GM12872 (cell line): Measurements from ENCODE around the gene GHDC.
A peak's percentile ranks its signal among the peaks of the same experiment; 100 is the strongest.

Experiments
- TF ChIP-seq, protein P1 (sequence below): IDR thresholded peaks from 3 replicates; pipeline ENCODE4 v1.5.1; 2011; ENCODE audit warnings: low read depth, mild to moderate bottlenecking, low read length, moderate library complexity; ENCODE audit not compliant: insufficient read depth

GHDC gene

DNA sequence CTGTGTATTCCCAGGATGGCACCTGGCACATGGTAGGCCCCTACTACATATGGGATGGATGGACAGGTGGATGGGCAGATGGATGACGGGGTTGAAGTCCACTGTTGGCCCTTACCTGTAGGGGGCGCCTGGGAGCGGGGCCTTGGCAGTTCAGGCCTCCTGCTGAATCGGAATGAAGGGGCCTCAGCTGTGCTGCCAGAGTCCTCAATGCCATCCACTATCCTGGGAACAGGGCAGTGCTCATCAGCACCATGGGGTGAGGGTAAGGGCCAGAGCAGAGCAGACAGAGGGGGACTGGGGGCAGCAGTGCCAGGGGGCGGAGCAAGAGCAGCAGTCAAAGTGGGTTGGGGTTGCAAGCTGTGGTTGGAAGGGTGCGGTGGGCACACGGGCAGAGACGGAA lies 31.2 kb downstream of the GHDC start:
- TF ChIP-seq, protein P1, sequence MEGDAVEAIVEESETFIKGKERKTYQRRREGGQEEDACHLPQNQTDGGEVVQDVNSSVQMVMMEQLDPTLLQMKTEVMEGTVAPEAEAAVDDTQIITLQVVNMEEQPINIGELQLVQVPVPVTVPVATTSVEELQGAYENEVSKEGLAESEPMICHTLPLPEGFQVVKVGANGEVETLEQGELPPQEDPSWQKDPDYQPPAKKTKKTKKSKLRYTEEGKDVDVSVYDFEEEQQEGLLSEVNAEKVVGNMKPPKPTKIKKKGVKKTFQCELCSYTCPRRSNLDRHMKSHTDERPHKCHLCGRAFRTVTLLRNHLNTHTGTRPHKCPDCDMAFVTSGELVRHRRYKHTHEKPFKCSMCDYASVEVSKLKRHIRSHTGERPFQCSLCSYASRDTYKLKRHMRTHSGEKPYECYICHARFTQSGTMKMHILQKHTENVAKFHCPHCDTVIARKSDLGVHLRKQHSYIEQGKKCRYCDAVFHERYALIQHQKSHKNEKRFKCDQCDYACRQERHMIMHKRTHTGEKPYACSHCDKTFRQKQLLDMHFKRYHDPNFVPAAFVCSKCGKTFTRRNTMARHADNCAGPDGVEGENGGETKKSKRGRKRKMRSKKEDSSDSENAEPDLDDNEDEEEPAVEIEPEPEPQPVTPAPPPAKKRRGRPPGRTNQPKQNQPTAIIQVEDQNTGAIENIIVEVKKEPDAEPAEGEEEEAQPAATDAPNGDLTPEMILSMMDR = peak; percentile 81

DNA sequence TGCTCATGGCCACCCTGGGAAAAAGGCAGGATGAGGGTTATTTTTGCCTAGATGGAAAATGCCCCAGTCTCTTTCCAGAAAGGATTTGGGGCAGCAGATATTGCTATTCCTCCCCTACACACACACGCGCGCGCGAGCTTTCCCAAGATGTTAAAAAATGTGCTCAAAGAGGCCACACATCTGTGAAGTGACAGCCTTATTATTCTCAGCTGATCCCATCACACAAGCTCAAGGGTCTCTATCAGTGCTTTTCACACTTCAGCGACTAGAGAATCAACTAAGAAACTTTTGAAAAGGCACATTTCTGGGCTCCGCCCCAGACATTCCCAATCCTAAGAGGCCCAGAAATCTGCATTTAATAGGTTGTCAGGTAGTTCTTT lies 33.8 kb downstream of the GHDC start:
- TF ChIP-seq, protein P1 = no peak

DNA sequence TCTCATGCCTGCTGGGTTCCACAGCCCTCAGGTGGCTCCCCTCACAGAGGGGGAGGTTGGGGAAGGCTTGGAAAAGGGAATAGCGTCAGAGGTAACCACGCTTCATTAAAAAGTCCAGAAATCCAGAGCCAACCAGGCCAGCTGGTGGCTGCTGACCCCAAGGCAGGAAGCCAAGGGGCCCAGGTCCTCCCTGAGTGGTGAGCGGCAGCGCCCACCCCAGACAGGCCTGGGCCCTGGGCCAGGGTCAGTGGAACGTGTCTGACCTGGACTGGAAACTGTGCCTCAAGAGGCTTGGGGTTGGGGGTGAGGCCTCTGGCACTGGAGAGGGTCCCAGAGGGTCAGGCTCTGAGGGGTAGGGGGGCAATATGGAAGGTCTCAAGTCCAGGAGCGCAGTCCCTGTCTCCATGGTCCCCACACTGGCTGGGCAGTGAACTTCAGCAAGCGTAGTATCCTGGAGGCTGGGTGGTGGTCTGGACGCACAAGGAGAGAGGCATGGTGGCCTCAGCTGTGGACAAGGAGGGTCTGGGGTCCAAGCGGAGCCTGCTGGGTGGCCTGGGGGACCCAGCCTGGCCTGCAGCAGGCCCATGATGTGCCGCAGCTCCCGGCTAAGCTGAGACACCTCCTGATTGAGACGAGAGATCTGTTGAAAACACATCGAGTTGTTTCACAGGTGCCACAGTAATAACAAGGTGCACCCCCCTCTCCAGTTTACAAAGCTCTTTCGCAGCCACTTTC lies 34.3 kb downstream of the GHDC start:
- TF ChIP-seq, protein P1 = no peak

DNA sequence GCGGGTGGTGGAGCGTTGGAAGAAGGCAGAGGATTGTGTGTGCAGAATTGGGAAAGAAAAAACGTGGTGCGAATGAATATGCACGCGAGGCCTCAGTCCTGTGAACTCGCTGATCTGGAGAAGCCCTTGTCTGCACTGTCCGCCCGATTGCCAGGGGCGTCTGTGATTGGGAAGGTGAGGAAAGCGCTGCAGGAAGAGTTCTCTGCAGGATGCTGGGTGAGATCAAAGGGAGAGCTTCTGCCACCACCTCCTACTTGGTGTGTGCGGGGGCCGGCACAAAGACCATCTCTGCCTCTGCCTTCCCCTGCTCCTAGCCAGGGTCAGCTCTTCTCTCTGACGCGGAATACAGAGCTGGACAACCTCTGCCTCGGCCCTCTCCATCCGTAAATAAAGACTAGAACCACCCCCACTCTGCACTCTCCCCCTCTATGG lies 38.7 kb downstream of the GHDC start:
- TF ChIP-seq, protein P1 = no peak

DNA sequence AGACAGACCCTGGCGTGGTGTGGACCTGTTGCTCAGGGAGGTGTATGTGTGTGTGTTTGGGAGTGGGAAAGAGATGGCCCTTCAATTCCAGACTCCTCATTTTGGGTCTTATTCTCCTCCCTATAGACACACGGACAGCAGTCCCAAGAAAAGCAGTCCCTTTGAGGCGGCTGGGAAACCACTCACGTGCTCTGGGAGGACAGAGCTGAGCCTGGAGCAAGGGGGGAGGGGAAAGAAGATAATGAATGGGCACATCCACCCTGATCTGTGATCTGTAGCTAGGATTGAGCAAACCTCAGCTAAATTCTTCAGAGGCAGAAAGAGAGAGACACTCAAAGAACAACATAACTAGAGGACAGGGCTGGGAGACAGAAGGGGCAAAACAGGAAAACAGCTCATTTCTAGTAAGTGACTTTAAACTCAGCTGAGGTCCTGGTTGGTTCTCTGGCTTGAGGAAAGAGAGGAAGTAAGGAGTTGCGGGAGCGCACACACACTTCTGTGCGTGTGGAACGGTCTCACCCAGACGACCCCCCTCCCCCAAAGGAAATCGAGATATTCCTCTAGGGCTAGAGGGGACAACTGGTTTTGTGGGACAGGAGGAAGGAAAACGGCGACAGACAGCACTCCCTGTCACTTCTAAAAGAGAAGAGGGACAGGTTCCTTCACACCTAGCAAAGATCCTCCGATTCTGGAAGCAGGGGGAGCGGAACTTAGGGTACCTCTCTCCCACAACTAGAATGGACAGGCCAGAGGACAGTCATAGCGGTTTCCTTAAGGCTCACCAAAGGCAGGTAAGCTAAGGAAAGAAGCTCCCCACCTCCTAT lies 40.2 kb downstream of the GHDC start:
- TF ChIP-seq, protein P1 = no peak

DNA sequence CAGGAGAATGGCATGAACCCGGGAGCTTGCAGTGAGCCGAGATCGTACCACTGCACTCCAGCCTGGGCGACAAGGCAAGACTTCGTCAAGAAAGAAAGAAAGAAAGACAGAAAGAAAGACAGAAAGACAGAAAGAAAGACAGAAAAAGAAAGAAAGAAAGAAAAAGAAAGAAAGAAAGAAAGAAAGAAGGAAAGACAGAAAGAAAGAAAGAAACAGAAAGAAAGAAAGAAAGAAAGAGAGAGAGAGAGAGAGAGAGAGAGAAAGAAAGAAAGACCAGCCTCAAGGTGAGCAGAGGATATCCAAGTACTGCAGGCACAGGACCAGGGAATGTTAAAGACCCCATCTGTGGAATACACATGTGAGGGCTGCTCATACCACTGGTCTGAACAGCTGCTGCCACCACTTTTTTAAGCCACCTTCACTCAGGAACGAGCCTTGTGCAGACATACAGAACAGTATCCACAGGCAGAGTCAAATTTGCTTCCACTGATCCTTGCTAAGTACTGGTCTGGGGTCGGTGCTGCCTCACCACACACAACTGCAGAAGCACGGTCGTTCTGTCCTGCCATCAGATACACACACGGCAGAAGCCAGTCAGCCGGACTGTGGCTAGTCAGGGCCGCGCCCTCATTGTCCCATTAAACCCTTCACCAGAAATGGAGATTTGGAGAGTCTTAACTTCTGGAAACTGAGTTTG lies 47.2 kb downstream of the GHDC start:
- TF ChIP-seq, protein P1 = no peak

DNA sequence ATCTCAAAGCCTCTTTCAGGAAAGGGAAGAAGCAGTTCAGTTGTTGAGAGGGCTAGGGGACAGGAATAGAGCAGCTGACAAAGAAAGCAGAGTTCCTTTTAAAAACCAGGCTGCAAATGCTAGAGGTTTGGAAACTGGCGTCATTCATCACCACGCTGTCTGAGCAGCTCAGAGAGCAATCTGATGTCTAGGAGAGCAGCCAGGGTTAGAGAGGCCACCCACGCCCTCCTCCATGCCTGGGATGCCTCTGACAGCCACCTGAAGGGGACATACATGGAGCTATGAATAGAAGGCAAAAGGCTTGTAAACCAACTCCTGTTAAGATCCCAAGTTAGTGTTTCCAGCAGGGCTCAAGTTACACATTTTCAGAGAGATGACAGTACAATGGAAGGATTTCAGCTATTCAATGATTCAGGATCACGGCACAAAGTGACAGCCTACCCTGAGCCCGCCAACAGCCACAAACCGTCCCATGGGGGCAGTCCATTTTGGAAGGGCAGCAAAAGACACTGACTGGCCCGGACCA lies 51.9 kb downstream of the GHDC start:
- TF ChIP-seq, protein P1 = no peak
